Adrenal gland (tissue), 12 donors: ENCODE data around the gene GPR173. TPM values are rescaled to one million over a fixed set of nuclear protein-coding genes. Genes with fewer than 3 reads are reported as not detected.

Source experiments
- DNase-seq, 7 donors: peaks; one replicate each; pipeline ENCODE4 v3.0.0-alpha.2; 2019 to 2020
- H3K27ac ChIP-seq, 5 donors: fragments of 200-600 bp; sonication (generic) in 4 of 5; 1 replicate in 3 of 5; 2 replicates in 2 of 5; pipeline versions ENCODE4 v1.5.1 to v1.8.0; 2016 to 2020; ENCODE audit warnings: mild to moderate bottlenecking in 1 of 5
- H3K27me3 ChIP-seq: fragments of 200-600 bp; 2 replicates; pipeline ENCODE4 v1.8.0; 2021
- H3K36me3 ChIP-seq, 2 donors: fragments of 200-600 bp; replicated peaks in 1 of 2; 1 replicate in 1 of 2; 2 replicates in 1 of 2; pipeline versions ENCODE4 v1.5.1 to v1.8.0; 2018 to 2022
- H3K4me1 ChIP-seq, 2 donors: fragments of 200-600 bp; replicated peaks in 1 of 2; 1 replicate in 1 of 2; 2 replicates in 1 of 2; pipeline versions ENCODE4 v1.5.1 to v1.8.0; 2018 to 2021
- H3K4me3 ChIP-seq, 4 donors: fragments of 200-600 bp; sonication (generic) in 3 of 4; one replicate each; pipeline ENCODE4 v1.5.1; 2016 to 2018
- H3K9me3 ChIP-seq, 3 donors: fragments of 200-600 bp; sonication (generic) in 1 of 3; replicated peaks in 1 of 3; 1 replicate in 2 of 3; 2 replicates in 1 of 3; pipeline versions ENCODE4 v1.5.1 to v1.8.0; 2016 to 2021
- POLR2A ChIP-seq, 2 donors: fragments of 450-650 bp; IDR thresholded peaks; one replicate each; pipeline ENCODE4 v1.6.1; 2017; ENCODE audit warnings: antibody characterized with exemption in 2 of 2, mild to moderate bottlenecking in 2 of 2, moderate library complexity in 1 of 2
- WGBS, 4 donors: extraction: QIAGEN DNeasy Blood & Tissue Kit in 2 of 4; methylation state at CpG; one replicate each; pipeline versions ENCODE4 v1.1.5 to v1.1.7; 2013 to 2017; 5-methylcytosine and 5-hydroxymethylcytosine counted together
- intact Hi-C, 2 donors: fragments of 100-400 bp; cut with DNase I; formaldehyde crosslinking; loops; one replicate each; pipeline versions ENCODE4 v1.14.1 to v1.15.0; 2022 to 2023
- polyA plus RNA-seq, 3 donors: library from polyadenylated mRNA; stranded (reverse); fragments of 200-250 nt in 2 of 3; fragments of 350-450 nt in 1 of 3; fragmentation: Illumina TruSeq in 1 of 3; extraction: RNeasy Lipid Tissue Mini Kit (QIAGEN cat#74804) in 1 of 3; gene quantifications; one replicate each; pipeline ENCODE4 v1.2.3, GENCODE V29; 2013 to 2014
- total RNA-seq, 9 donors: library from RNA; depleted of rRNA in 4 of 9; stranded (reverse); fragments of >200 nt in 4 of 9; fragments of 120-200 nt in 1 of 9; fragmentation: NEBNext Ultra II Directional in 1 of 9; extraction: Animal tissue kit (Norgen Biotek cat#: 25700) in 1 of 9; gene quantifications; one replicate each; pipeline versions ENCODE4 v1.1.0 to v1.2.4, GENCODE V29; 2013 to 2023
- TF ChIP-seq, protein P1 (sequence below), 6 experiments: fragments of 450-650 bp in 4 of 6; fragments of 200-600 bp in 2 of 6; sonication (generic) in 1 of 6; IDR thresholded peaks; 1 replicate in 5 of 6; 2 replicates in 1 of 6; pipeline versions ENCODE4 v1.5.1 to v1.8.0; 2016 to 2021; ENCODE audit warnings: antibody characterized with exemption in 6 of 6, mild to moderate bottlenecking in 2 of 6, moderate library complexity in 1 of 6
- donor health status: healthy with polysubstance abuse.
- donor health status: Bipolar disorder and iron deficiency.
- donor health status: DM: yes; HTN: yes; CAD: no.
- donor health status: DM: no; HTN: no; CAD: no.
- donor health status: DM: no; HTN: no; CAD: no.
- donor health status: DM: yes; HTN: yes; CAD: no.

GPR173 gene
- total and polyA plus RNA-seq, 12 donors = 0.61 to 5.0 (median 2.3) TPM

DNA sequence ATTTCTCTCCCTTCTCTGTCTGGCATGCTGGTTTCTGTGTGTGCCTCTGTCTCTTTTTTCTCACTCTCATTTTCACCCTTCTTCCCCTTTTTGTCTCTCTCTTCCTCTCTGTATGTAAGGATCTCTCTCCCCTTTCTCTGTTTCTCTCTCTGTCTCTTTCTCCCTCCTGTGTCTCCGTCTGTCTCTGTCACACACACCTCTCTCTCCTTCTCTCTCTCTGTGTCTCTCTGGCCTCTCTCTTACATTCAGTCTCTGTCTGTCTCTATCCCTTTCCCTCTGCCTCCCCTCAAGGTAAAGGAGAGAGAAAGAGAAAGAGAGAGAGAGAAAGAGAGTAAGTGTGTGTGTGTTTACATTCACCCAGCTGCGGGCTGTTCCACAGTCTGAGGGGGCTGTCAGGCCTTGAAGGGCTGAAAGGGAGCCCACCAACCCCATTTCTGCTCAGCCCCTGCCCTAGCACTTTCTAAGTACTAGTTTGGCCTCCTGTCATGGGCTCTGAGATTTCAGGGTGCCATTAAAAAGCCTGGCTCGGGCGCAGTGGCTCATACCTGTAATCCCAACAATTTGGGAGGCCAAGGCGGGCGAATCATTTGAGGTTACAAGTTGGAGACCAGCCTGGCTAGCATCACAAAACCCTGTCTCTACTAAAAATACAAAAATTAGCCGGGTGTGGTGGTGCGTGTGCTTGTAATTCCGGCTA, 24.0 kb downstream of the GPR173 start:
- Histone ChIP-seq H3K36me3 (no peaks in the 10 kb centered on the region), H3K27me3 (no peaks in the 10 kb centered on the region), H3K4me1 (peaks cover 0 to 3% of the 10 kb centered on the region in 2 donors), H3K27ac (peak overlapping the region in 4 of 5 donors; percentile 51 to 83 (median 64)), H3K9me3 (no peaks in the 10 kb centered on the region), H3K4me3 (no peak overlapping the region)
- TF ChIP-seq POLR2A (IDR thresholded peaks at IDR 0.05) = no peak
- TF ChIP-seq, protein P1, sequence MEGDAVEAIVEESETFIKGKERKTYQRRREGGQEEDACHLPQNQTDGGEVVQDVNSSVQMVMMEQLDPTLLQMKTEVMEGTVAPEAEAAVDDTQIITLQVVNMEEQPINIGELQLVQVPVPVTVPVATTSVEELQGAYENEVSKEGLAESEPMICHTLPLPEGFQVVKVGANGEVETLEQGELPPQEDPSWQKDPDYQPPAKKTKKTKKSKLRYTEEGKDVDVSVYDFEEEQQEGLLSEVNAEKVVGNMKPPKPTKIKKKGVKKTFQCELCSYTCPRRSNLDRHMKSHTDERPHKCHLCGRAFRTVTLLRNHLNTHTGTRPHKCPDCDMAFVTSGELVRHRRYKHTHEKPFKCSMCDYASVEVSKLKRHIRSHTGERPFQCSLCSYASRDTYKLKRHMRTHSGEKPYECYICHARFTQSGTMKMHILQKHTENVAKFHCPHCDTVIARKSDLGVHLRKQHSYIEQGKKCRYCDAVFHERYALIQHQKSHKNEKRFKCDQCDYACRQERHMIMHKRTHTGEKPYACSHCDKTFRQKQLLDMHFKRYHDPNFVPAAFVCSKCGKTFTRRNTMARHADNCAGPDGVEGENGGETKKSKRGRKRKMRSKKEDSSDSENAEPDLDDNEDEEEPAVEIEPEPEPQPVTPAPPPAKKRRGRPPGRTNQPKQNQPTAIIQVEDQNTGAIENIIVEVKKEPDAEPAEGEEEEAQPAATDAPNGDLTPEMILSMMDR (IDR thresholded peaks at IDR 0.05) = no peak
- WGBS, 4 donors = 55 to 69% (median 61%) methylated on average over 8 to 9 of the region's 9 CpGs
- DNase-seq = no peak
- intact Hi-C loops = no loop called here

DNA sequence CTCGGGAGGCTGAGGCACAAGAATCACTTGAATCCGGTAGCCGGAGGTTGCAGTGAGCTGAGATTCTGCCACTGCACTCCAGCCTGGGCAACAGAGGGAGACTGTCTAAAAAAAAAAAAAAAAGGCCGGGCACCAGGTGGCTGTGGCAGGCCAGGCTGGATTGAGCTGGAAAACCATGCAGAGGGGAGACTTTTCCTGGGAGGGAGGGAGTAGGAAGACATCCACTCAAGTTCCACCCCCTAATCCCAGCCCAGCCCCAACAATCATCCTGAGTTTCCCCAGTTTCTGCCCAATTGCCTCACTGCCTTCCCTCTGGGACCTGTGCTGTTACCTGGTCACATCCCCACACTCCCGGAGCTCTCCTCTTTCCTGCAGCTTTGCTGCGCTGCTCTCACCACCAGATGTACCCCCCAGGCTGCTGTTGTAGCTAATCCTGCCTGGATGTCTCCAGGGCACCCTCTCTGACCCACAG, 24.6 kb downstream of the GPR173 start:
- Histone ChIP-seq H3K9me3 (no peaks in the 10 kb centered on the region), H3K27ac (peak overlapping the region in 2 of 5 donors; percentile 78 to 83), H3K27me3 (no peaks in the 10 kb centered on the region), H3K36me3 (no peaks in the 10 kb centered on the region), H3K4me1 (peaks cover 0 to 3% of the 10 kb centered on the region in 2 donors), H3K4me3 (no peak overlapping the region)
- intact Hi-C loops = no loop called here
- DNase-seq = peak in 1 of 7 donors; percentile 67
- 37 to 69% (median 51%) methylated on average over 5 to 6 of the region's 6 CpGs for WGBS, 4 donors
- TF ChIP-seq, protein P1 (IDR thresholded peaks at IDR 0.05) = no peak

DNA sequence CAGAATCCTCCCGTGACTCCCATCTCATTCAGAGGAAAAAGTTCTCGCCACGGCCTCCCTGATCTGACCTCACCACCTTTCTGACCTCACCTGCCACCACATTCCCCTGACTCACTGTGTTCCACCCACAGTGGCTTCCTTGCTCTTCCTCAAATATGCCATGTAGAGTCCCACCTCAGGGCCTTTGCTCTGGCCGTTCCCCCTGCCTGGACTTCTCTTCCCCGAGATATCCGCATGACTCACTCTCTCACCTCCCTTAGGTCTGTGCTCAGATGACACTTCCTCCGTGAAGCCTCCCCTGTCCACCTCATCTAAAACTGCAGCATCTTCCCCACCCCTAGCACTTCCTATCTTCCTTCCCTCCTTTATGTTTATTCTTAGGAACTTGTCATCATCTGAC, 26.4 kb downstream of the GPR173 start:
- Histone ChIP-seq H3K36me3 (no peaks in the 10 kb centered on the region), H3K4me3 (no peak overlapping the region), H3K9me3 (no peaks in the 10 kb centered on the region), H3K4me1 (peaks cover 0 to 3% of the 10 kb centered on the region in 2 donors), H3K27me3 (no peaks in the 10 kb centered on the region), H3K27ac (no peak overlapping the region)
- 75 to 82% (median 77%) methylated on average over 7 of the region's 7 CpGs for WGBS, 4 donors
- no peak for TF ChIP-seq POLR2A (IDR thresholded peaks at IDR 0.05)
- TF ChIP-seq, protein P1 (IDR thresholded peaks at IDR 0.05) = no peak
- DNase-seq = peak in 1 of 7 donors; percentile 45
- intact Hi-C loops = no loop called here

DNA sequence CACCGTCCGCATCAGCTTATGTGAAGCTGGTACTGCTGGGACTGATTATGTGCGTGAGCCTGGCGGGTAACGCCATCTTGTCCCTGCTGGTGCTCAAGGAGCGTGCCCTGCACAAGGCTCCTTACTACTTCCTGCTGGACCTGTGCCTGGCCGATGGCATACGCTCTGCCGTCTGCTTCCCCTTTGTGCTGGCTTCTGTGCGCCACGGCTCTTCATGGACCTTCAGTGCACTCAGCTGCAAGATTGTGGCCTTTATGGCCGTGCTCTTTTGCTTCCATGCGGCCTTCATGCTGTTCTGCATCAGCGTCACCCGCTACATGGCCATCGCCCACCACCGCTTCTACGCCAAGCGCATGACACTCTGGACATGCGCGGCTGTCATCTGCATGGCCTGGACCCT, 28.1 kb downstream of the GPR173 start:
- intact Hi-C loops = no loop called here
- H3K4me1 ChIP-seq = peaks cover 0 to 3% of the 10 kb centered on the region in 2 donors
- H3K36me3 ChIP-seq = no peaks in the 10 kb centered on the region
- no peaks in the 10 kb centered on the region for H3K9me3 ChIP-seq
- H3K27me3 ChIP-seq = no peaks in the 10 kb centered on the region
- no peak overlapping the region for H3K4me3 ChIP-seq
- no peak for DNase-seq
- no peak overlapping the region for H3K27ac ChIP-seq
- no peak for TF ChIP-seq POLR2A (IDR thresholded peaks at IDR 0.05)
- TF ChIP-seq, protein P1 (IDR thresholded peaks at IDR 0.05) = no peak
- WGBS, 4 donors = 94 to 96% (median 95%) methylated on average over 11 to 21 of the region's 21 CpGs
